ENCODE measurements around the gene ZNF552.
"Not testable (repeated sequence)": the region's sequence is repeated elsewhere in the genome, so short reads cannot be mapped to it uniquely, and the experiment has no call there.

ZNF552 gene

GRCh38 chr19:57817976-57818375 is 3.3 kb upstream of the ZNF552 start:
- no peak for DNase-seq

DNA sequence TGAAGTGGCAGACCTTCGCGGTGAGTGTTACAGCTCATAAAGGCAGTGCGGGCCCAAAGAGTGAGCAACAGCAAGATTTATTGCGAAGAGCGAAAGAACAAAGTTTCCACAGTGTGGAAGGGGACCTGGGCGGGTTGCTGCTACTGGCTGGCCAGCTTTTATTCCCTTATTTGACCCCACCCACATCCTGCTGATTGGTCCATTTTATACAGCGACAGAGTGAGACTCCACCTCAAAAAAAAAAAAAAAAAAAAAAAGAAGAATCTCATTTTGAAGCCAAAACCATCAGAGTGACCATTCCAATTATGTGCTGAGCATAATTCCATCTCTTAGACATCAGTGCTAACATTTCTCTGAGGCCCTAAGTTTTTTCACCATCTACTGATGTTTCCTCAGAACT is 1.9 kb upstream of the ZNF552 start:
- DNase-seq, result no peak

DNA sequence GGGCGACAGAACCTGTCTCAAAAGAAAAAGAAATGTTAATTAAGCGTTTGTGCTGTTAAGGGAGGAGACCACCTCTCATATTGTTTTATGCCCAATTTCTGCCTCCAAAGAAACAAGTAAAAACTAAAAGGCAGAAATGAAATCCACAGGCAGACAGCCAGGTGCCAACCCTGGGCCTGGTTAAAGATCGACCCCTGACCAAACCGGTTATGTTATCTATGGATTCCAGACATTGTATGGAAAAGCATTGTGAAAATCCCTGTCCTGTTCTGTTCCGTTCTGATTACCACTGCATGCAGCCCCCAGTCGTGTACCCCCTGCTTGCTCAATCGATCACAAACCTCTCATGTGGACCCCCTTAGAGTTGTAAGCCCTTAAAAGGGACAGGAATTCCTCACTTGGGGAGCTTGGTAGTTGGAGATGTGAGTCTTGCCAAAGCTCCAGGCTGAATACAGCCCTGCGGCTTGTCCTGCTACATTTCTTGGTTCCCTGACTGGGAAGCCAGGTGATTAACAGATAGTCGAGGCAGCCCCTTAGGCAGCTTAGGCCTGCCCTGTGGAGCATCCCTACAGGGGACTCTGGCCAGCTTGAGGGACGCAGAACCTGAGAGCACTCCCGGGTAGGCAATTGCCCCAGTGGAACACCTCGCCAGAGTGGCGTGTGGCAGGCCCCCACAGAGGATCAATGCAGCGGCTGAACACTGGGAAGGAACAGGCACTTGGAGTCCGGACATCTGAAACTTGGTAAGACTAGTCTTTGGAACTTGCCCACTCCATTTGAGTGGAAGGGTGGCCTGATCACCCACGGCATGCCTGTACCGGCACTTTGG is 748 bp upstream of the ZNF552 start:
- no peak for DNase-seq

DNA sequence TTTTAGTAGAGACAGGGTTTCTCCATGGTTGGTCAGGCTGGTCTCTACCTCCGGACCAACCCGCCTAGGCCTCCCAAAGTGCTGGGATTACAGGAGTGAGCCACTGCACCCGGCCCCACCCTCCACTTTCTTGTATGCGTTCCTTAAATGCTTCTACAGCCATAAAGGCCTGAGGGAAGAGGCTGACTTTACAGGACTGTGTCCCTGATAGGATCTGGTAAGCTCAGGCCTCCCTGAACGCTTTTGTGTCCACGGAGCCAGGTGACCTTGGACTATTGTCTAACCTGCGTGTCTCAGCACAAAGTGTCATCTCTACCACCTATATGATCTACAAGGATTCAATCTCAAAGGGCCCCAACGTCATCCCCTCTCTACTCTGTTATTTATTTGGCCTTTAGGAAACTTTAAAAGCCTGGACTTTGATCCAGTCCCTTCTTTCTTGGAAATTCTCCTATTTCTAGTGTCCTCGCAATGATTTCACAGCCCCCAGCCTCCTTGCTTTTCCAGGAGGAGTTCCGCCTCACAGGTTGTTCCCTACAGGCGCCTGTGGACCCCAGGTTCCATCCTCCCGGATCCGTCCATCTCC is 701 bp downstream of the ZNF552 start:
- no peak for DNase-seq

GRCh38 chr19:57812975-57813820 is 1.5 kb downstream of the ZNF552 start:
- DNase-seq, result not testable (repeated sequence)

- DNase-seq, result no peak
Observed at GRCh38 chr19:57812226-57812625, 2.5 kb downstream of the ZNF552 start.

GRCh38 chr19:57810410-57811295 is 4.1 kb downstream of the ZNF552 start:
- not testable (repeated sequence) for DNase-seq

- no peak for DNase-seq
Observed at GRCh38 chr19:57807541-57807940, 7.2 kb downstream of the ZNF552 start.

DNA sequence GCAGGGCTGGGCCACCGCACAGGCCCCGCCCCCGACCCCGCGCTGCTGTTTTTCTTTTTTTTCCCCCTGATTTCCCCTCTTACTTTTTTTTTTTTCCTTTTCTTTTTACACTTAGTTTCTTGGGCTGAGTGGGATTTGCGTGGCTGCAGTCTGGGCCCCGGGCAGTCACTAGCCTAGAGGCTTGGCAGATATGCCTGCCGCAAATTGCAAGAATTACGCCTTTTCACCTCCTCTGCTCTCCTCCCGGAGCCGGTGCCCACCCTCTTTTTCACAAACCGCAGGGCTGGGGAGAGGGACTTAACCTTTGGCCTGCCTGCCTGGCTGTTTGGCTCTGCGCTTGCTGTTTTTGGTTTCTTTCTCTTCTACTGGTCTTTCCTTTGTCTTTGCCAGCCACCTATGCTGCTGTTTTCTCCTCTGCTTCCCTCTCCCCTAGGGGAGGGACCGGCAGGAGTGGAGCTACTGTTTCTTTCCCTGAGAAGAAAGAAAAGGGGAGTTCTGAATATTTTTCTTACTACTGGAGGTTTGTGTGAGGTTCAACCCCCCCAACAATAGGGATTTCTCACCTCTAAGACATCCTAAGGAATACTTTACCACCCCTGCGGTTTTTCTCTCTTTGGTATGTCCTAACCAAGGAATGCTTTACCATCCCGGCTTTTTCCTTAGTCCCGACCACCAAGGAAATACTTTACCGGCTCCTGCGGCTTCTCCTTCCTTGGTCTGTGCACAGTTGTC is 11.0 kb downstream of the ZNF552 start:
- no peak for DNase-seq

DNA sequence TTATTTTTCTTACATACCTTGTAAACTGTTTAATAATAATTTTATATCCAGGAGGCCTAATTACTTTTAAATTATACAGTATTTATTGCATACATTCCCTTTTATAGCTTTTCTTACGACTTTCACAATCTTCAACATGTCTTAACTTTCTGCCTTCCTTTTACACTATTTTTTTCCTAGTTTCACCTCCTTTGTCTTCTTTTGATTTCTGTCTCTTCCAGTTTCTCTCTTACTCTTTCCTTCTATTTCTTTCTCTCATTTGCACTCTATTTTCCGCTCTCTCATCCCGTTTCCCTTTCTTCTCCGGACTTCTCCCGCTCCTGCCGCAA is 11.5 kb downstream of the ZNF552 start:
- no peak for DNase-seq

DNA sequence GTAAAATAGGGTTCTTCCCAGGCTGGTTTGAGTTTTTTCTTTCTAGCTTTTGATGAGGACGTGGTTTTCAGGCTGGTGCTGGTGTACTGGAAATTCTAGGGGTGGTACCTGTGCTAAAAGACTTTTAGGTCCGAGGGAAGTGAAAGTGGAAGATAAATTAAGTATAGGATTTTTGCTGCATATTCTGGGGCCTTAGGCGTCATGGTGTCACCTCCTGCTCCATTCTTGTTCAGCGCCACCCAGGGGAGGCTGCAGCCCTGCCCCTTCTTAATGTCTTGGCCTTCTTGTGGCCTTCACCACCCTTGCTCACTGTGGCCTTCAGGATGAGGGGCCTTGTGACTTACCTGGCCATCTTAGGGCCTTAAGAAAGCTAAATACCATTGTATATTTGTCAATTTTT is 12.4 kb downstream of the ZNF552 start:
- no peak for DNase-seq

- DNase-seq, result no peak
Observed at GRCh38 chr19:57800696-57801095, 14.0 kb downstream of the ZNF552 start.

DNA sequence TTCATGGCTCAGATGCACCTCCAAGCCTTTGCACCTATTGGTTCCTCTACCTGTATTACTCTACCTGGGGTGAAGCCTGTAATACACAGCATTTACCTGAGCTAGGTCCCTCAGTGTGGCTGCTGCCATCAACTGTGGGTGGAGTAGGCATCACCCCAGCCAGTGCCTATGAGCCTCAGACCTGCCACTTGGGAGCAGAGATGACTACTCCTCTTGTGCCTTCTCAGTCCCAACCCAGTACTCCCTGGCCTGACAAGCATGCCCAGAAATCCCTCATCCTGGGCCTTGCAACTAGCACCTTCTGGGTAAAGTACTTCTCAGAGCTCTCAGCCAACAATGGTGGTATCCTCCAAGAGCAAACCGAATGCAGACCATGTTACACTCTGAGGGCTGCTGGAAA is 18.1 kb downstream of the ZNF552 start:
- not testable (repeated sequence) for DNase-seq

DNA sequence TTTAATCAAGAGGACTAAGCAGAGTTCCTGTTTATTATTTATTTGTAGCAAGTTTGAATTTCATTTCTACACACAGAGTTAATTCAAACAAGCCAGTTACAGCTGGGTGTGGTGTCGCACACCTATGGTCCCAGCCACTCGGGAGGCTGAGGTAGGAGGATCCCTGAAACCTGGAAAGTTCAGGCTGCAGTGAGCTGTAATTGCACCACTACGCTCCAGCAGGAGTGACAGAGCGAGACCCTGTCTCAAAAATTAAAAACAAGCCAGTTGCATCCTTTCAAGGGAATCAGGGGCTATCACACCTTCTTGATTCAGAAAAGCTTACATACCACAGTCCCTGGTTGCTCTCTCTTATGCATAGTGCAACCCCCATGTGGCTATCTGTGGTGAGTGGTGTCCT is 25.4 kb downstream of the ZNF552 start:
- DNase-seq, result no peak

DNA sequence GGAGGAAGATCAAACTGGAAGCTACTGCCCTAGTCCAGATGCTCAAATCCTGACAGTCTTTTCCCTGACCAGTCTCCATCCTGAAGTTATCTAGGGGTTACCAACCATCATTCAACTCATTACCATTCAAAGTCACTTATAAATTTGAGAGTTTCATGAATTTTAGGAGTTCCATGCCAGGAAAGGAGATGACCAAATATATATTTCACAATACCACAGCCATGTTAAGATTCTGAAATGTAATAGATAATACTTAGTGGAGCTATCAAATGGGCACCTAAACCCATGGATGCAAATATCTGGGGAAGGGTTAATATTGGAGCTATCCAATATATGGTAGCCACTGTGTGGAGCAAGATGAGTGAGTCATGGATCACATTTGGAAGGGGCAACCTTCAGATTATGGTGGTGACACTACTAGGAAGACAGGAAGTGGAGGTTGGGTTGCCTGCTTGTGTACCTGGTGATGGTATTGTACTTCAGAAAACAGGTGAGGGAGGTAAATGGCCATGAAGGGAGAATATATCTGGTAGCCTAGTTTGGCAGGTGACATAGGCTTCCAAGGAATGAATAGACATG is 26.5 kb downstream of the ZNF552 start:
- no peak for DNase-seq

DNA sequence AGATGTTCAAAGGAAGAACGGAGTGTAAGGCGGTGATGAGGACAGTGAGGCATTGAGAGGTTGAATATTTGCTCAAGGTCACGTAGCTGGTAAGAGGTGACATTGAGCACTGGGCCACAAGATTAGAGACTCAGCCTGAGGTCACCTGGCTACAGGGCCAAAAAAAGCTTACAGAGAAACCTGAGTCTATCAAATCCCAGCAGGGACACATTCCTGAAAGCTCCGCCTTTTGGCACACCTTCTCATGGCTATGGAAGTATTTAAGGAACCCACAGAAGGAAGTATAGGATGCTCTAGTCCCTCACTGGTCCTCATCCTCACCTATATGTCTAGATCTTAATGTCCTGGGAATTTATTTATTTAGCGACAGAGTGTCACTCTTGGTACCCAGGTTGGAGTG is 27.8 kb downstream of the ZNF552 start:
- DNase-seq, result no peak

GRCh38 chr19:57786286-57786685 is 28.4 kb downstream of the ZNF552 start:
- no peak for DNase-seq

DNA sequence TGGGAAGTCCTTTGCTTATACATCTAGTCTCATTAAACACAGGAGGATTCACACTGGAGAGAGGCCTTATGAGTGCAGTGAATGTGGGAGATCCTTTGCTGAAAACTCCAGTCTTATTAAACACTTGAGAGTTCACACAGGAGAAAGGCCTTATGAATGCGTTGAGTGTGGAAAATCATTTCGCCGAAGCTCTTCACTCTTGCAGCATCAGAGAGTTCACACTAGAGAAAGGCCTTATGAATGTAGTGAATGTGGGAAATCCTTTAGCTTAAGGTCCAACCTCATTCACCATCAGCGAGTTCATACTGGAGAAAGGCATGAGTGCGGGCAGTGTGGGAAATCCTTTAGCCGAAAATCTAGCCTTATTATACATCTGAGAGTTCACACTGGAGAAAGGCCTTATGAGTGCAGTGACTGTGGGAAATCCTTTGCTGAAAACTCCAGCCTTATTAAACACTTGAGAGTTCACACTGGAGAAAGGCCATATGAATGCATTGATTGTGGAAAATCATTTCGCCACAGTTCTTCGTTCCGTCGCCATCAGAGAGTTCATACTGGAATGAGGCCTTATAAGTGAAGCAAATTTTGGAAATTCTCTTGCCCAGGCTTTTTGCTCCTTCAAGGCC is 35.4 kb downstream of the ZNF552 start:
- DNase-seq, result no peak

GRCh38 chr19:57778336-57778735 is 36.4 kb downstream of the ZNF552 start:
- DNase-seq, result no peak

DNA sequence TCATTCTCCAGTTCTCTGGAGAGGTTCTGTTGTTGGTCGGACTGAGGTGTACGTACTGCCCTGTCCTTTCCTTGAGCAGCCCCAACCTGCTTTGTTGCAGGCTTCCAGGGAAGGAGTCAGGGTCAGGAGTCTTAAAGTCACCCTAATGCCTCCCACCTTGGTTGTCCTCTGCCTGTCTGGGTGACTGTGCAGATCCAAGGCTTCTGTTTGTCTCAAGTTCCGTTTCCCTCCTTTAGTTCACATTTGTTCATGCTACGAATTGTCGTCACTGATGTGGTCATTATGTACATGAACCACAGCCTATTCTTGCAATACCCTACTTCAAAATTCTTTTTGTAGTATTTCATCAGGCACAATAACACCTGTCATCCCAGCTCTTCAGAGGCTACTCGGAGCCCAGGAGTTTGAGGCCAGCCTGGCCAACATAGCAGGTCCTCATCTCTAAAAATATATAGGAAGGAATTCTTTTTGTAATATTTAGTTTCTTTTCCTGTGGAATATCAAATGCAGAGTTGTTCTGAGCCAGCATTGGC is 37.9 kb downstream of the ZNF552 start:
- DNase-seq, result no peak

- no peak for DNase-seq
Observed at GRCh38 chr19:57773488-57773887, 41.2 kb downstream of the ZNF552 start.

Data from NCI-H524 treated with DMSO at 0.1 percent for 48 hours (cell line).